ENCODE data around the gene TCF7L2.

DNA sequence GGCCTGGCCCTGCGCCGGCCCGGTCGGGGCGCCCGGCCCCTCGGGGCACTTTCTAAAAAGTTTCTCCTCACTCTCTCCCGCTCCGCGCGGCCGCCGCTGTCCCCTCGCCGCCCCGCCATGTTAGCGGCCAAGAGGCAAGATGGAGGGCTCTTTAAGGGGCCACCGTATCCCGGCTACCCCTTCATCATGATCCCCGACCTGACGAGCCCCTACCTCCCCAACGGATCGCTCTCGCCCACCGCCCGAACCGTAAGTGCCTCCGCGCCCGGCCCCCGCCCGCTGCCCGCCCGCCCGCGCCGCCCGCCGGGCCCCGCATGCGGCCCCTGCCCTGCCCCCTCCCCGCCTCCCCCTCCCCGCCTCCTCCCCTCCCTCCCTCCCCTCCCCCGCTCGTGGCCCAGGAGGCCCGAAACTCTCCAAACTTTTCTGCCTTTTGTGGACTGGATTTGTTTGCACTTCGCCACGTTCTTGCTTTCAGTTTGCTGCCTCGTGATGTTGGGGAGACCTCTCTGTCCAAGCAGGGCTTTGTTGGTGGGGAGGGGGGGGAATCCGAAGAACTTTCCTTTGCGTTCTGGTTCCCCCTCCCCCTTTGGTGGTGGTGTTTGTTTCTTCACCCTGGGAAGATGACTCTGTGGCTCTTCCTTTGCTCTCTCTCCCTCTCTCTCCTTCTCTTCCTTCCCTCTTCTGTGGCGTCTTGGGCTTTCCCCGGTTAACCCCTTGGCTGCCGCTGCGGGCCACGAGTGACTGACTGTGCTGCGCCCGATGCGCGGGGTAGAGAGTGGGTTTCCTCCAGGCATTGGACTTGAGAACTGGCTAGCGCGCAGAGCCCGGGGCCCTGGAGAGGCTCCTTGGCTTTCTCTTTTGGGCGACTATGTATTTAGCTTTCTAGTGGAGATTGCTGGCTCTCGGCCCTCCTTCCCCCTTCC, 1.6 kb downstream of the TCF7L2 start:
- TF ChIP-seq, protein P1, sequence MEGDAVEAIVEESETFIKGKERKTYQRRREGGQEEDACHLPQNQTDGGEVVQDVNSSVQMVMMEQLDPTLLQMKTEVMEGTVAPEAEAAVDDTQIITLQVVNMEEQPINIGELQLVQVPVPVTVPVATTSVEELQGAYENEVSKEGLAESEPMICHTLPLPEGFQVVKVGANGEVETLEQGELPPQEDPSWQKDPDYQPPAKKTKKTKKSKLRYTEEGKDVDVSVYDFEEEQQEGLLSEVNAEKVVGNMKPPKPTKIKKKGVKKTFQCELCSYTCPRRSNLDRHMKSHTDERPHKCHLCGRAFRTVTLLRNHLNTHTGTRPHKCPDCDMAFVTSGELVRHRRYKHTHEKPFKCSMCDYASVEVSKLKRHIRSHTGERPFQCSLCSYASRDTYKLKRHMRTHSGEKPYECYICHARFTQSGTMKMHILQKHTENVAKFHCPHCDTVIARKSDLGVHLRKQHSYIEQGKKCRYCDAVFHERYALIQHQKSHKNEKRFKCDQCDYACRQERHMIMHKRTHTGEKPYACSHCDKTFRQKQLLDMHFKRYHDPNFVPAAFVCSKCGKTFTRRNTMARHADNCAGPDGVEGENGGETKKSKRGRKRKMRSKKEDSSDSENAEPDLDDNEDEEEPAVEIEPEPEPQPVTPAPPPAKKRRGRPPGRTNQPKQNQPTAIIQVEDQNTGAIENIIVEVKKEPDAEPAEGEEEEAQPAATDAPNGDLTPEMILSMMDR (IDR thresholded peaks at IDR 0.05) = peak in 1 of 3 donors; percentile 12
- TF ChIP-seq POLR2A (IDR thresholded peaks at IDR 0.05) = peak; percentile 6
- no peak for TF ChIP-seq EP300 (IDR thresholded peaks at IDR 0.05)

Data from ovary (tissue), 3 donors.